Hematopoietic multipotent progenitor cell treated with erythropoietin and hydrocortisone succinate and interleukin-3 and kit ligand, for 8 days (in vitro differentiated cells): ENCODE data around the gene FXYD6.
"Not testable (repeated sequence)": the region's sequence is repeated elsewhere in the genome, so short reads cannot be mapped to it uniquely, and the experiment has no call there.

Experiments
- DNase-seq: peaks from one replicate; pipeline ENCODE4 v3.0.0-alpha.2; 2015

FXYD6 gene

DNA sequence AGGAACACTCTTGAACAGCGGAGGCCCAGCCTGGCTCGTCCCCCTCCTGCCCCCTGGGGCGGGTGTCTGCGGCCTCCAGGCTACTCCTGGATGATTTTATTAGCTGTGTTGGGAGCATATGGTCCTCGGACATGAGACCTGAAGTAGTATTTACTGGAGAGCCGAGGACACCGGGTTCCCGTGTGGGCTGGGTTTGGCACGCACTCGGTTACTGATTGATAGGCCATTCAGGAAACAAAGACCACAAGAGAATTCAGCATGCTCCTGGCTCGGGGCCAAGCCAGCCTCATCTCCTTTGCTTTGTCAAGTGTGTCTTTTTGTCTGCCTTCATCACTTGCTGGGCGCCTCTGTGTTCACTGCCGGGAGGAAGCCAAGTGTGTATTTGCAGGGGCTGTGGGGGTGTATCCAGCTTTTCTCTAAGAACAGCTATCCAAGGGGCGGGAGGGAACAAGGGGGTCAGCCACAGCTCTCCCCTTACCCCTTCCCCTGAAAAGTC, 61.6 kb downstream of the FXYD6 start:
- DNase-seq, result peak; percentile 65

DNA sequence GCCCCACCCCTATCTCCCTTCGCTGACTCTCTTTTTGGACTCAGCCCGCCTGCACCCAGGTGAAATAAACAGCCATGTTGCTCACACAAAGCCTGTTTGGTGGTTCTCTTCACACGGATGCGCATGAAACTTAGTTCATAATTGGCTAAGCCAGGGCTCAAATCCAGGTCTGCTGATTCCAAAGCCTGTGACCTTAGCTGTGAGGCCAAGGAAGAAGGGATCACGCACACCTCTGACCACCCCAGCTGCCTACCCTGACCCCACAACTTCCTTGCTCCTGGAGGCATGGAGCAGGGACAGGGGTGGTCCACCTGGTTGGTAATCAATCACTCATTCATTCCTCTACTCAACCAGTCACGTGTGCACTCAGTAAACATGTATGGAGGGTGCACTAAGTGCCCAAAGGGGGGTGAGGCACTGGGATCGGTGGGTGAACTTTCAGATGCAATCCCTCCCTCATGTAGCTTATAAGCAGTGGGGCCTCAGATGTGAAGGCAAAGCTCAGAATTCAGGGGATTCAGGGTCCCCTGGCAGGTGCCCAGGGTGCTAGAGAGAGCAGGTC, 62.2 kb downstream of the FXYD6 start:
- DNase-seq, result no peak

DNA sequence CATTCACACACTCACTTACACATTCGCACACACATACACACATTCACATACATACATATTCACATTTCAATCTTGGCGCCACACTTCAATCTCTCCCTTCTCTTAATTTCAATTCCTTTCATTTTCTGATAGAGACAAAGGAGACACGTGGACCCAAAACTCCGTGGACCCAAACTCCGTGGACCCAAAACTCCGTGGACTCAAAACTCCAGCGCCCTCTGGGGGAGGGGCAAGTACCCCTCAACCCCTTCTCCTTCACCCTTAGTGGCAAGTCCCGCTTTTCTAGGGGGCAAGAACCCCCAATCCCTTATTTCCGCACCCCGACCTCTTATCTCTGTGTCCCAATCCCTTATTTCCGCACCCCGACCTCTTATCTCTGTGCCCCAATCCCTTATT, 66.4 kb downstream of the FXYD6 start:
- not testable (repeated sequence) for DNase-seq

DNA sequence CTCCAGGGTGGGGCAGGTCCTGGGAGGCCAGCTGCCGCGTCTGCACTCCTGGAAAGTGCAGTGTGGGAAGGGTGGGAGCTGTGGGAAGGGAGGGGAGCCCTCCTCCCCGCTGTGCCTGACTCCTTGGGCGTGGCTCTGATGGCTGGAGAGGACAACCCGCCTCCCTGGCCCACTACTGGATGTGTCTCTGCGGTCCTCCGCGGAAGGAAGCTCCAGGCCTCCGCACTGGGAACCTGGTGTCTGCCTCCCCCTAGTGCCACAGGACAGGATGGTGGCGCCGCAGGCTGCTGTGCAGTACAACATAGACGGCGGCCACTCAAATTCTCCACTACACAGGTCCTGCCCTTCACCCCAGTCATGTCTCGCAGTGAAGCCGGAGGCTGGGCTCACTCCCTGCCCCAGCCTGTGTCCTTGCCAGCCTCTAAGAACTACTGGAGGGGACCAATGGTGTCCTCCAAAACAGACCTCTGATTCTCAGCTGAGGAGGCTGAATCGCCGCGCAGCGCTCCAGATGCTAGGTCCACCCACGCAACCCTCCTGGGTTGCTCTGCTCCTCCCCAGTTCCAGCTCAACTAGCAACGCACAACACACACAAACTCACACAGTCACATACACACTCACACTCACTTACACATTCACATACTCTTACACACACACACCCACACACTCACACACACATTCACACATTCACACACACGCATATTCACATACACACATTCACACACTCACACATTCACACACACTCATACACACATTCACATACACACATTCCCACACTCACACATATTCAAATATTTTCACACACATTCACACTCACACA, 67.0 kb downstream of the FXYD6 start:
- peak; percentile 32 for DNase-seq

DNA sequence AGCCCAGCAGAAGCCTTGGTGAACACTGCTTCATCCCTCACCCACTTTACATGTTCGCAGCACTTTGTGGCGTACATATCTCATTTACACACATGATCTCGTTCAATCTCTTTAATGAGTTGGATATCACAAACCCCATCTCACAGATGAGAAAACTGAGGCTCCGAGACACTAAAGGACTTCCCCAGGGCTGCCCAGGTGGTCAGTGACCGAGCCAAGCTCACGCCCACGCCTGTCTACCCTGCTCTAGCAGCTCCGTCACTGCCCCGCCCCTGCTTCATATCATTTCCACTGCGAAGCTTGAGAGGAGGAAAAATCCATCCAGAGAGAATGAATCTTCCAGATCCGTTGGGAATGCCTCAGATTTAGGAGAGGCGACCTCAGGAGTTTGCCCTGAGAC, 67.7 kb downstream of the FXYD6 start:
- DNase-seq, result no peak

DNA sequence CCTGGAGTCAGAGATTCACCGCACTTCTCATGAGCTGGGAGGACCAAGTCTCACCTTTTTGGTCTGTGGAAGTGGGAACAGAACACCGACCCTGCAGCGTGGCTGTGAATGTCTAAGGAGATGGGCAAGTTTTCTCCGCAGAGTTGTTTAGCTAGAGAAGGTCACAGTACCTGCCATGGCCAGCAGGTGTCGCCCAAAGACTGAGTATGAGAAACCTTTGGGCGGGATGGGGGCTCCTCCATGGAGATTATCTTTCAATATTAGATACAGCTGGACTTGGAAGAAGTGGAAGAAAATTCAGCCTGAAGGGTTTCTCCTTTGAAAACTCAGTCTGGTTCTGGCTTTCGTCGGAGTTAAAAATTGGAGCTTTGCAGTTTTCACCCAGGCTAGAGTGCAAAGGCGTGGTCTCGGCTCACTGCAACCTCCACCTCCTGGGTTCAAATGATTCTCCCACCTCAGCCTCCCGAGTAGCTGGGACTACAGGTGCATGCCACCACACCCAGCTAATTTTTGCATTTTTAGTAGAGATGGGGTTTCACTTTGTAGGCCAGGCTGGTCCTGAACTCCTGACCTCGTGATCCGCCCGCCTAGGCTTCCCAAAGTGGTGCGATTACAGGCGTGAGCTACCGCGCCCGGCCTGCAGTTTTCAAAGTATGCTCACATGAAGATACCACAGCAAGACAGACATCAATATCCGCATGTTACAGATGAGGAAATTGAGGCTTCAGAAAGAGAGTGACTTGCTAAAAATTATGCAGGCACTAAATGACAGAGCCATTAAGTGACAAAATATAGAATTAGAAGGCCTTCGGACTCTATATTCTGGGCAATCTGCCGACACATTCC, 68.8 kb downstream of the FXYD6 start:
- peak; percentile 69 for DNase-seq

DNA sequence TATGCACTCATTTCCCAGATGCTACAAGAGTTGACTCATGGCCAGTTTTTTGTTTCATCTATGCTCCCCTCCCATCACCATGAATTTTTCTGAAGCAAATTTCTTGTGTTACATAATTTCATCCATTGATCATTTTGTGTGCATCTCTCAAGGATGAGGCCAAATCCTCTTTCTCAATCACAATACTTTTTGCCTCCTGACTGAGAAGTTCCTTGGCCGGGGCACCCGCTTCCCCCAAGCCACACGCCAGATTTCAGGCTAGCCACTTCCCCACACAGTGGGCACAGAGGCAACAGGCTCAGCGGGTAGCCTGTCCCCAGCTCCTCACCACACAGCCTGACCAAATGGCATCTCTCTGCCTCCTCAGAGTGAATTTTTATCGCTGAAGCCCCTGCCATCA, 69.6 kb downstream of the FXYD6 start:
- no peak for DNase-seq

DNA sequence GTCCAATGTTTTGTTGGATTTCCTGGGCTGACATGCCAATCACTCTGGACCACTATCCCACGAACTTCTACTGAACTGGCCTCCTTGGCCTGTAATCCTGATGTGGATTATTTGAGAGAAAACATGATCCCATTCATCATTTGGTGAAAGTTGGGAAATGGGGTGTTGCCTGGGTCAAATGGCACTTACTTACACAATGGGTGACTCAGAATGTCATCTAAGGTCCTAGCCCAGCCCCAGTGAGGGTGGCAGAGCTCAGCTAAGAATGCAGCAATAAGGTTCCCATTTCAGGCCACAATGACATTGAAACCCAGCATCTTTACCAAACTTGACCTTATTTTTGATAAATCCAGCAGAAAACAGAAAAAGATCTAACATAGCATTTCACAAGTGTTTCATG, 71.4 kb downstream of the FXYD6 start:
- DNase-seq, result no peak

DNA sequence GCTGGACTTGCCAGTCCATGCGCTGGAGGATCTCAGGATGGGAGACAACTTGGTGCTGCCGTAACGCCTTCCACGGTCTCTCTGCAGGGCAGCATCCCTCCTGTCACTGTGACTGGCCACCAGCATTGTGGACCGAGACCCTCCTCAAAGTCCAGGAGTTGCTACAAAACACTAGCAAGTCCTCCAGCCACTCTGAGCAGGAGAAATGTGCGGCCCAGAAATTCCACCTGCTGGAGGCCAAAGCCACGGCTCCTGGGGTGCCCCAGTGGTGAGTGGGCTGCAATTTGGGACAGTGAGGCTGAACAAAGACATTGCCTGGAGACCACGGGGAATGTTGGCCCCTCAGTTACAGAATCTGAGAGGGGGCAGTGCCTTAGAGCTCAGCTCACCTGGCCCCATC, 72.6 kb downstream of the FXYD6 start:
- no peak for DNase-seq

DNA sequence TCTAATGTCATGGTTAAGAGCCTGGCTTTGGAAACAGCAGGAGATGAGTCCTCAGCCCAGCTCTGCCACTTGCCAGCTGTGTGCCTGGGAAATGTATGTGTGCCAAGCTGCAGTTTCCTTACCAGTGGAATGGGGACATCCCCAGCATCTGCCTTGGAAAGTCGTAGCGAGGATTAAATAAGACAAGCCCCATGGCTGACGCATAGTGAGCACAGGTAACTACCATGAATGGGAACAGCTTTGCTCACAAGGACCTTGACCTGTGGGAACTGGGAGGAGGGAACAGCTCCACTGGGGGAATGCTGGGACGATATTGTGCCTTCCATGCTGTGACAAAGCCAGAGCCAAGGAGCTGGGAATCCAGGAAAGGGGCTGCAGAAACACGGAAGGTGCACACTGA, 76.8 kb downstream of the FXYD6 start:
- no peak for DNase-seq

DNA sequence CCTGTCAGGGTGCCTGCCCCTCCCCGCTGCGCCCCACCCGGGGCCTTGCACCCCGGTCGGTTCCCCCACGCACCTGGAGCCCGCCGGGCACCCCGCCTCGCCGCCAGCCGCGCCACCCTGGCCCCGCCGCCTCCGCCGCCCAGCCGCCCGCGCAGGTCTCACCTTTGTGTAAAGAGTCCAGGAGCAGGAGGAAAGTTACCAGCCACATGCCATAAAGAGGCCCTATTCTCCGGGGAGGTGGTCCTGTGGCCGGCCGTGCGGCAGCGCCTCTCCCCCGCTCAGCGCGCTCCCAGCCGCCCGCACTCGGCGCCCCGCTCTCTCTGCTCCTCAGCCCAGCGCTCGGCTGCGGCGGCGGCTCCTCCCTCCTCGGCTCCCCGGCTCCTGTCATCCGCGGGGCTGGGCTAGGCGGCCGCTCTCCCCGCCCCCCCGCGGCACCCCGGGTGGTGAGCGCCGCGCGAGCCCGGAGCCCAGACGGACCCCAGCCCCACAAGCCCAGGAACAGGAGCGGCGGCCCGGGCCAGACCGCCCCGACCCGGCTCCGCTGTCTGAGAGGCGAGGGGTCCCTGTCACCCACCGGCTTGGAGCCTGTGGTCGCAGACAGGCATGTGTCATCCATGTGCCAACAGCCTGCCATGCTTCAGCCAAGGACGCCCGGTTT, 79.5 kb downstream of the FXYD6 start, which contains the start of gene DSCAML1:
Gene DSCAML1, minus strand, starts transcription at position 345 of the 658 bp plus-strand sequence. Its CDS starts 137 bp downstream, at position 208.
- DNase-seq, result no peak

DNA sequence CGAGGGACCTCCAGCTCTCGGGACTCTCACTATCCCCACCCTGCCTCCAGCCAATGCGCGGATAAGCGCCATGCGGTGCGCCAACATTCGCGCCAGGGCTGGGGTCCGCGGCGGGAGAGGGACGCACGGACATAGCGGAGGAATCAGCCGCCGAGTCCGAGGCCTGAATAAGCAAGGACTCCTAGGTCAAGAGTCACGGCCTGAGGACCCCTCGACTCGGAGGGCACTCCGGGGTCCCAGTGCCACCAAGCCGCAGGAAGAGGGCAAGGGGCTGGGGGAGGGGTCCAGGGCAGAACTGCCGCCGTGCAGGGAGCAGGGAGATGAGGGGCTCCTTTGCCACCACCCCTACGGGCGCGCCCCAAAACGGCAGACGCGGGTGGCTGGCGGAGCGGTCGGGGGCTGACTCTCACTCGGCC, 80.0 kb downstream of the FXYD6 start:
- no peak for DNase-seq

DNA sequence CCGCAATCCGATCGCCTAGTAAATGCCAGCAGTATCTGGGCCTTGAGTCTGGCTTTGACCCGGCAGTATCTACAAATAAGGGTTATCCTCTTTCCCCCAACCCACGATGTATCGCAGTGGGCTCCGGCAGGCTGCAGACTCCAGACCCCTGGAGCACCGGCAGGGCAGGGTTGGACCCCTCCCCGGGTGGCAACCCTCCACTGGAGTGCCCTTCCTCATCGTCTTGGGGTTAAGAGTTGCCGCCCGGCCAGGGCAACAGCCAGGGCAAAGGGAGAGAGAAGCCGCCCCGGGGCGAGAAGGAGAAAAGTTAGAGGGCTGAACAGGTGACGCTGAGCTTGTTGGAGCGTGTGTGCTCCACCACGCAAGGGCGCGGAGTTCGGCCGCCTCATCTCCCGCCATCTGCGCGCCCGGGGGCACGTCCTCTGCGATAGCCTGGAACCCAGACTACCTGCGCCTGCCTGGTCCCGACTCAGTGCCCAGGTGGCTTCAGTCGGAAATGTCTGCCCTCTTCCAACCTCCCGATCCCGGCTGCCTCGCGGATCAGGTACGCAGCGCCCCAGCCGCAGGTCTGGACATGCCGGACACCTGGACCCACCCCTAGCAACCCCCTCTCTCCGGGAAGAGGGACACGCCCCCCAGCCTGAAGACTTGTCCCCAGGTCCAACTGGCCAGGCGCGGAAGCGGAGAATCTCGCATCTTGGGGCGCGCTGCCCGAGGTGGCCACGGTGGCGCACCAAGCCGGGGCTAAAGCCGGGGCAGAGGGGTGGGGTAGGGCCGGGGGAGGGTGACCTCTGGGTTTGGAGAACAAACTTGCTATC, 80.6 kb downstream of the FXYD6 start:
- DNase-seq, result no peak

DNA sequence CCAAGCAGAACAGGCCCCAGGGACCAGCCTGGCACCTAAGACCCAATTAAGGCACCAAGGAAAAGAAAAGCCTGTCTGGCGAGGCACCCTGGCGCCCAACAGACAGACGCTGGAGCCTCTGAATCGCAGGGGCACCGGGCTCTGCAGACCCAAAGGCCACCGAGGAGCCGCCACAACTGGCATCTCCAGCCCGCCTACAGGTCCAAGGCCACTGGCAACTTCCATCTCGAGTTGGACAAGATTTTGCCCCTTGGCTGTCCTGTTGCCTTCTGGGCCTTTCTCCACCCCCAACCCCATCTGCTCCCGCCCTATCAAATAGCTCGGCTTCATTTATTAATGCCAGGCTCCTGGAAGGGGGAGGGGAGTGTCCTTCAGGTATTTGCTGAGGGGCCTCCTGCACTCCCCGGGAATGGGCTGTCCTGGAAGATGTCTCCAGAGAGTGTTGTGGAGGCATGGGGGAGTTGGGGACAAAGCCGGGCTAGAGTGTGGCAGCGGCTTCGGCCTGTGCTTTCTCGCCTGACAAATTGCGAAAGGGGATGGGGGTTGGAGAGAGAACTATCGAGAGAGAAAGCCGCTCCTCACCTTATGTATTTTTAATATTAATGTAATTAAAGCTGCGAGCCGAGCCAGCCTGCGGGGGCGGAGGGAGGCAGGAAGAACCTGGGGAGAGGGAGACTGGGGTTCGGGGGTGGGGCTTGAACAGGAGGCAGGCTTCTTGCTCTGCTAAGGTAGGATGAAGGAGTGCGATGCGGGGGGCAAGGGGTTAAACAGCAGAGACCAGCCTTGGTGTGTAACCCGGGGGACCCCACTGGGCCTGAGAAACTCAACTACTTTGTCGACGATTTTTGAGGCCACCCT, 81.5 kb downstream of the FXYD6 start:
- DNase-seq, result no peak

DNA sequence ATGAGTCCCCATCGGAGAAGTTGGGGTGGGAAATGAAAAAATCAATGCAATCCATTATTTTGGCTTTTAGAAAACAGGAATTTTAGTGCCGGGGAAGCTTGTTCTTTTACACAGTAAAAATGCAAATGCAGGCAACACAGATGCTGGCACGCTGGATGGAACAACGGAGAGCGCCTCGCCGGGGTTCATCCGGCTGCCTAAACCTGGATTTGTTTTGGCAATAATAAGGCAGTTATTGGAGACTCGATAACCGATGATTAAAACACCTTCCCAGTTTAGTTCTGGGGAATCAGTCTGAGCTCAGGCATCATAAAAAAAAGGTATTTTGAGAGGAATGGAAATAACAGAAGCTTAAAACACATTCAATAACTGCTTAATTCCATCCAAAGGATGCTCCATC, 82.3 kb downstream of the FXYD6 start:
- no peak for DNase-seq

DNA sequence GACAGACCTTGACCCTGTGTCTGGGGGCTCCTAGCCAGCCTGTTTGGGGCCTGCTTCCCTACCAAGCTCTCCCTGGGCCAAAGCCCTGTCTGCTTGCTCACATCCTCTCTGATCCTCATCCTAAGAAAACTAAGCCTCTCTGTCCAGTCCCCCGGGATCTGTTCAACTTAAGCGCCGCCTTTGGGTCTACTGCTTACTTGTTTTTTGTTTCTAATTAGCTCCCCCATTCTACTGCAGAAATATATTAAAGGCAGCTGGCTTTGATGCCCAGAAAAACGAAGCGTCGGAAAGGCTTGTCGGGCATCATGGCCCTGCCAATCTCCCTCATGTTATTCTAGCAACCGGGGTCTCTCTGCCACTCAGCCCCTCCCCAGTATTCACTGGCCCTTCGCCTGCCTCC, 82.9 kb downstream of the FXYD6 start:
- DNase-seq, result no peak

DNA sequence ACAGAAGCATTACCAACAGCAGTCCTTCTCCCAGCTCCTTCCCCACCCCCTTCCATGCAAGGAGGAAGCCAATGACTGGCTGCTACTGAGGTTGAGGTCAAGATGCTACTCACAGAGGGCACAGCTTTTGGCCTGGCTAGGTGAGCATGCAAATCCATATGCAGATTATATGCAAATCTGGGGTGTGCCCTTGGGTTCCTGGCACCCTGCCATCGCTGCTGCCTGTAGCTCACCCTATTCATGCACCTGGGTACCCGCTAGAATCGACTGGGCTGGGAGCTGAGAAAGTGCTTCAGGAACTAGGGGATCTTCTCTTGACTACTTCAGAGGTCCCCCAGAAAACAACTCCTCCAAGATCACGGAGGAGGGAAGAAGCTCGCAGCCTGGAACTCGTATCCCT, 83.5 kb downstream of the FXYD6 start:
- no peak for DNase-seq

DNA sequence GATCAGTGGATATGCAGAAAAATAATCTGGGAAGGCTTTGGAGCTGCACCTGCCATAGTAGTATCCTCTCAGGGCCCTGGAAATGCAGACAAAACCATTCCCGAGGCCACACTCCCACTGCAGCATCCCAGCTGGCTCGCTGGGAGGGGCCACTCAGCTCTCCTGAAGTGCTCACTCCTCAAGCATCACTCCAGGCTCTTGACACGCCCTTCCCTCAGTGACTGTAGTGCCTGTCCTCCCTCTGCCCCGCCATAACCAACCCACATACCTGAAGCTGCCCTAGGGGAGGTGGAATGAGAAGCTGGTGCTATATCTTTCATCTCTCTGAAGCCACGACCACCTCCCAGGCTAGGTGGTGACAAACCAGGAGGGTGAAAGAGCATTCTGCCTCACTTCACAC, 84.2 kb downstream of the FXYD6 start:
- no peak for DNase-seq

DNA sequence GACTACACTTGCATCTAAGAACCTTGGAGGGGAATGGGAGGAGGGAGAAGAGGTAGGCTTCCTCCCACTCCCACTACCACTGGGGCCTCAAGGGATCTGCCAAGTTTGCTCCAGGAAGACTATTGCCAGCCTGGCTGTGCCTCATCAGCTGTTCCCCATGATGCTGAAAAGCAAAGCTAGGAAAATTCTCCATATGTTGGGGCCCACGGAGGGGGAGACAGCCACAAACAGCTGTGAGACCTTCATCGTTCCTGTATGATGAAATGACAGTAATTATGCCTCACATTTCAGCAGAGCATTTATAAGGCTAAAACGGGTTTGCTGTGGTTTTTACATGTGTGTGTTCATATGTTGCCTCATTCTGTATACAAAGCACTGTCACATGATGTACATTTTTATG, 86.2 kb downstream of the FXYD6 start:
- no peak for DNase-seq

DNA sequence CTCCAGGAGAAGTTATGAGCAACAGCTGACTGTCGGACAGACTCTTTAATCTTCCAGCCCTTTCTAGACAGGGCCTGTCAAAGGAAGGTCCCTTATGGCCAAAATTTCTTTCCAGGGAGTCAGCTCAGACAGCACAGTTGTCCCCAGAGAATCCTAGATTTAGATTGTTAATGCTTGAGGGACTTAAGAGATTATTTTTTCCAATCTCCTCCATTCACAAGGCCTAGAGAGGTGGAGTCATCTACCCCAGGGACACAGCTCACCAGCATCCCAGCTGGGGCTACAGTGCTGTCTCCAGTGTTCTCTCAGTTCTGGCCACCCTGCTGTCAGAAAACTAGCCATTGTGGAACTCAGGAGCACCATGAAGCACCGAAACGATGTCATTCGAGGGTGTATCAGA, 87.2 kb downstream of the FXYD6 start:
- DNase-seq, result no peak
